HEK293T (cell line): ENCODE results near the gene ACLY.
"Not testable (repeated sequence)": the region's sequence is repeated elsewhere in the genome, so short reads cannot be mapped to it uniquely, and the experiment has no call there.

Experiments
- ARNT ChIP-seq: fragments of 450-650 bp; IDR thresholded peaks from 2 replicates; pipeline ENCODE4 v1.6.1; 2017; ENCODE audit warnings: mild to moderate bottlenecking
- BHLHE40 ChIP-seq: fragments of 450-650 bp; IDR thresholded peaks from 2 replicates; pipeline ENCODE4 v1.6.1; 2016; ENCODE audit warnings: mild to moderate bottlenecking, moderate library complexity, borderline replicate concordance
- ELF4 ChIP-seq: fragments of 450-650 bp; IDR thresholded peaks from 2 replicates; pipeline ENCODE4 v1.6.1; 2017; ENCODE audit warnings: antibody characterized with exemption
- FOXK2 ChIP-seq: fragments of 450-650 bp; IDR thresholded peaks from 2 replicates; pipeline ENCODE4 v1.6.1; 2016; ENCODE audit warnings: mild to moderate bottlenecking
- PKNOX1 ChIP-seq: fragments of 450-650 bp; IDR thresholded peaks from 2 replicates; pipeline ENCODE4 v1.6.1; 2016
- SP1 ChIP-seq: fragments of 450-650 bp; IDR thresholded peaks from 2 replicates; pipeline ENCODE4 v1.6.1; 2017
- SUZ12 ChIP-seq: fragments of 450-650 bp; IDR thresholded peaks from 2 replicates; pipeline ENCODE4 v1.6.1; 2016; ENCODE audit warnings: mild to moderate bottlenecking
- TARDBP ChIP-seq: fragments of 450-650 bp; IDR thresholded peaks from 2 replicates; pipeline ENCODE4 v1.6.1; 2016

- TF ChIP-seq BHLHE40, ARNT, FOXK2, TARDBP, ELF4, SP1, SUZ12, PKNOX1: not testable (repeated sequence)
Observed at GRCh38 chr17:41840781-41841180, 78.0 kb downstream of the ACLY start.
